HG03280 (cell line): Measurements from ENCODE around the gene MYL12A.
A peak's percentile ranks its signal among the peaks of the same experiment; 100 is the strongest.

Experiments used
- ATAC-seq: cut with Tn5 transposase; IDR thresholded peaks from one replicate; pipeline ENCODE4 v1.9.1; 2021; ENCODE audit warnings: mild to moderate bottlenecking, moderate library complexity; ENCODE audit not compliant: unreplicated experiment

MYL12A gene

GRCh38 chr18:3224223-3224622 lies 23.4 kb upstream of the MYL12A start:
- ATAC-seq: no peak

DNA sequence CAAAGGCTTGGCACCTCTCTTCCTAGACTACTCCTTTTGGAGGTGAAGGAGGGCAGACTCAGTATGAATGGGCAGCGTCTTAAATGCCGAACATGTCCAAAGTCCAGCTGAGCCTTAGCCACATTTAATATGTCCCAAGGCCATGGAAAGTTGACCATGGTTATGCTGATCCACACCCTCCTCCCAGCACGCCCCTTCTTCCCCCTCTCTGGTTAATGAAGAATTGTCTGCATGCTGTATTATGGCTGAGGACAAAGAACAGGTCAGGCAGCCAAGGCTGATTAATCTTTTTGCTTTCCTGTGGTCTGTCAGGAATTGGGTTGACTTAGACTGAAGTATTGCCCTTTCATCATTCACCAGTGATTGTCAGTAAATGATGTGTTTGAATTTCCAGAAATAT lies 22.0 kb upstream of the MYL12A start:
- no peak for ATAC-seq

DNA sequence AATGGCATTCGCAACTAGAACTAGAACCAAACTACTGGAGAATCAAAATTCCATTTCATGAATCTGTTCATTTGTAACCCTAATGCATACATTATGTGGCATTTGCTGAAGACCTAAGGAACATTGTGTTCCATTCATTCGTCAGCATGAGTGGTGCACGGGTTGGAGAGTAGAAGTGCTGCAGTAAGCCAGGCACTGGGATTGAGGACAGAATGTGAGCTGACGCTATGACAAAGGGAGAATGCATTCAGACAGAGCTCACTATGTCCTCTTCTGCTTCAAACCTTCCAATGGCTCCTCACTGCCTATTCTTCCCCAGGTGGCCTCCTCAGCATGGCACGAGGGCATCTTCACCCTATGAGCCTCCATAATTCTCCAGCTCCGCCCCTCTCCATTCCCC lies 21.6 kb upstream of the MYL12A start:
- ATAC-seq: no peak

GRCh38 chr18:3230401-3231334 lies 16.9 kb upstream of the MYL12A start:
- ATAC-seq: no peak

DNA sequence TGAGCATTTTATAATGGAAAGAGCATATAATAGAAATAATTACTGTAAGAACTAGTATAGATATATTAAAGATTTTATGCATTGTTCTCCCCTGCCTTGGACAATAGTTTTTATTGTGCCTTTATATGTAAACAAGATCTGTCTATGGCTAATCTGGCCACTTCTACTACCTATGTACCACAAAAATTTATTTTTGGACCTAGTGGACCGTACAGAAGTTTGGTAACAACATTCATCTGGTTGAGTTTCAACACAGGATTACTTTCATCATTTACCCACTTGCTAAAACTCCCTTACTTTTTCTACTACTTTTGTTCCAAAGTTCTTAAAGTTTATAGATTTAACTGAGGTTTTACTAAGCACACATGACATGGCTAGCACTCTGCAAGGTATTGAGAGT lies 14.6 kb upstream of the MYL12A start:
- no peak for ATAC-seq

DNA sequence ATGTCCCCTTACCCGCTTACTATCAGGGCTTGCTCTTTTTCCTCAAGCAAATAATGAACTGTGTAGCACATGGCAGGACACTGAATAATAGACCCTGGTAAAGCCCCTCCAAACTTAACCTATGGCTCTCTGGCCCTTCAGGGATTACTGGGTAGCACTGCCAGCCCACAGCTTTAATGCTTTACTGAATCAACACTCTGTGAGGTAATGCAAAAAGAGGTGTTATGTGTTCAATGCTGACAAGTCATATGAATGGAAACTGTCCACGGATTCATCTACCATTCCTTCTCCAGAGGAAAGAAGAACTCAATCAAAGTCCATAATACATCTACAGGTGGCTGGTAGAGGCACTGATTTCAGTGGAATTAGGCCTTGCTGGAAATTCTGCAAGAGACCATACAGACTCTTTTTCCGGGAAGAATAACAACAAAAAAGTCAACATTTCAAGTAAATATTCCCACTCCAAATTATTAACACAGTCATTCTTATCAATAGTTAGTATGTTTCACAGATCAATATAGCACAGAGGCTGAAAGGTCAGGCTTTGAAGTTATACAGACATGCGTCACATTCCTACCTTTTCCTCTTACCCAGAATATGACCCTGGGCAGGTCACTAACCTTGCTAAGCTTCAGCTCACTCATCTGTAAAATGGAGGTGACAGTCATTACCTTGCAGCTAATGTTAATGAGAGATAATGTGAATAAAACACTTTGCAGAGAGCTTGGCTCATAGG lies 14.0 kb upstream of the MYL12A start:
- ATAC-seq: no peak

- ATAC-seq: no peak
These were observed 13.1 kb upstream of the MYL12A start for GRCh38 chr18:3234457-3234856.

GRCh38 chr18:3235846-3236245 lies 11.8 kb upstream of the MYL12A start:
- ATAC-seq: no peak

GRCh38 chr18:3236470-3236869 lies 11.1 kb upstream of the MYL12A start:
- ATAC-seq: no peak

DNA sequence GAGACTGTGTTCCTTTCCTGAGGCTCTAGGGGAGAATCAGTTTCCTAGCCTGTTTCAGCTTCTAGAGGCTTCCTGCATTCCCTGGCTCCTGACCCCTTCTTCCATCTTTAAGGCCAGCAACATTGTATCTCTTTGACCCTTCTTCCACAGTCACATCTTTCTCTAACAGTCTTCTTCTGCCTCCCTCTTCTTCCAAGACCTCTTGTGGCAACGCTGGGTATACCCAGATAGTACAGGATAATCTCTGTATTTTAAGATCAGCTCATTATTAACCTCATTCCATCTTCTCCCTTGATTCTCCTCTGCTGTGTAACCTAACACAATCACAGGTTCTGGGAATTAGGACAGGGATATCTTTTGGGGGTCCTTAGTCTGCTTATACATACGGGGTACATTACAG lies 8.9 kb upstream of the MYL12A start:
- ATAC-seq: no peak

DNA sequence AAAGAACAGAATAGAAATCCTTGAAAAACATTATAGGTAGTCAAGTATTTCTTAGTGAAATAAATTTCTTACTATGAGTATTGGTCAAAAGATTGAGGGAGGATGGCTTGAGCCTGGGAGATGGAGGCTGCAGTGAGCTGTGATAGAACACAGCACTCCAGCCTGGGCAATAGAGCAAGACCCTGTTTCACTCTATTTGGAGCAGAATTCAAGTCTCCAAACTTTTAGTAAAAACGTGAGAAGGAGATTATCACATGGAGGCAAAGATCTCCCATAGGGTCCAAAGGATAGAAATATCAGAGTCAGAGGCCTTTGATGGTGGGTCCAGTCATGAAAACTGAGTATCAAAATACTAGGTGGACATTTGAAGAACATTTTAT lies 2.4 kb upstream of the MYL12A start:
- no peak for ATAC-seq

DNA sequence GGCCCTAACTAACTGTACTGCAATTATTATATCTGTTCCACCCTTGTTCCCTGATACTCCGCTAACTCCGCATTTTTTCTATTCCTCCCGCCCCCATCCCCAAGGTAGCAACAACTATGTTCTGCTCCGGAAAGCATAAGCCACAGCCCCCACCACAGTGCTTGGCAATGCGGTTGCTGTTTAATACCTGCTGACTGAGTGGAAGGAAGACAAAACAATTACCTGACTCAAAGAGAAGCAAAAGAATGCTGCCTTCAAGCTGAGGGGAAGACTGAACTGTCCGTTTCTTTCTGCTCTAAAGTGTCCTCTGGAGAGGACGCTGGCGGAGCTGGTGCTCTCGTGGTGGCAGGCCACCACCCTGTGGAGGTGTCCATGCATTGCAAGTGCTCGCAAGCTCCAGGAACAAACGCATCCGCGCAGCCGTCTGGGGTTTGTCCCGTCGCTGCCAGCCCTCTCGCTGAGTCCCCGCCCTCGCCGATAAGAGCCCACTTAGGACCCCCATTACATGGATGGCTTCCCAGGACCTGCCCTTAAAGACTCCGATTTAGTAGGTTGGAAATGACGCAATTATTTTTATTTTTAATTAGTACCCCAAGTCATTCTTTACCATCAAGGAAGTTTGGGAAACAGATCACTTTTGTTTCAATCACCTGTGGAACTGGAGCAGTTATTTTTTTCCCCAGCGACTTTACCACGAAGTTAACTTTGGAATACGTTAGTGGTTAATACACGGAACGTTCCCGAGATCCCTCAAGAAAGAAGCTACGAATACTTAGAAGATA lies 1.6 kb upstream of the MYL12A start:
- peak; percentile 53 for ATAC-seq

DNA sequence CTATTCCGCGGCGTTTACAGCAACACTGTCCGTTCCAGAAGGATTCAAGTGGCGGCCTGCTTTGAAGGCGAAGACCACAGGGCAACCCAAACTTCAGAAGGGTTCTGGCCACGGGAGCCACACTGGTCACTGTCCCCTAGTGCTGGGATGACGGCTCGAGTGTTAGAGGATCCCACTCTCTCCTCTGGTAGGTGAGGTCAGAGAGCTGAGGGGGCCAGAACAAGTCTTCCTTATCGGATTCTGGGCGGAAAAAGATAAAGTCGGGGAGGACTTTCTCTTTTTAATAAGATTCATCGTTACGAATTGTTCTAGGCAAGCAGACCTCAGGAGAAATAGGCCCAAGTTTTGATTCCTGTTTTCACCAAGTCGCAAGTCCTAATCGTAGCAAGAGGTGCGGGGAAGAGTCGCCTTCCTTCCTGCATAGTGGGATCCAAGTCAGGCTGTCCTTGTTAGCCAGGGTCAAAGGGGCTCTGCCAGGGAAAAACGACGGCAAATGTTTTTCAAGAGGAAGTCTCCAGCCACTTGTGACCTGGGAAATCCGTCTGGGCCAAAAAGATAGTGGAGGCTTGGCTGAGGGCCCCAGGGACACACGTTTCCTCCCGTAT lies 864 bp upstream of the MYL12A start:
- no peak for ATAC-seq

DNA sequence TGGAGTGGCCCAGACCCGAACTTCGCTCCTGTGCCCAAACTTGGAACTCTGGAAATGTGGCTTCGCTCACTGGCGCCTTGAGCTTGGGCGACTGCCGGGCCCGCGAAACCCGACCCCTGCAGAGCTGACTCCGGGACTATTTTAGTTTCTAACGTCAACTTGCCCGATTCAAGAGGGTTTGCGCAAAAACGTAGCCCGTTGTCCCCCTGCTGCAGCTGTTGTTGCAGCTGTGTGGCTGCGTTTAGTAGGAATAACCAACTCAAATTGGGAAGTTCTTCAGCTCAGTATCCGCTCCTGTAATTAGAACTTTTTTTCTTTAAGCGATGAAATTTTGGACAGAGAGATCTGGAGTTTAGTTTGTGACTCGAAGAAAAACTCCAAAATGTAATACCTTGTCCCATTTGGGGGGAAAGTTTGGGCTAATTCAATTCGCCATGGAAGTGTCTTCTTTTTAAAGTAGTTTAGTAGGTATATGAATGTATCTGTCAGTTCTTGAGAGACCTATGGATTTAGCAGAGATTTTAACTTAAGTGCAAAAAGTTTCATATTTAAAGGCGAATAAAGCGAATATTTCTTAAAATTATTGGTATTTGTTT lies 559 bp downstream of the MYL12A start:
- no peak for ATAC-seq

- ATAC-seq: no peak
These were observed 1.2 kb downstream of the MYL12A start for GRCh38 chr18:3248658-3249359.

GRCh38 chr18:3250237-3251107 lies 2.9 kb downstream of the MYL12A start:
- ATAC-seq: no peak

- no peak for ATAC-seq
These were observed 3.8 kb downstream of the MYL12A start for GRCh38 chr18:3251249-3251962.

- ATAC-seq: no peak
These were observed 4.3 kb downstream of the MYL12A start for GRCh38 chr18:3251963-3252277.

GRCh38 chr18:3252843-3253242 lies 5.2 kb downstream of the MYL12A start:
- ATAC-seq: no peak
